Endothelial cell of umbilical vein (primary cell): ENCODE data around the gene AACS. TPM values are rescaled to one million over a fixed set of nuclear protein-coding genes. Genes with fewer than 3 reads are reported as not detected.

Experiments used
- BruUV-seq: library from RNA; stranded (reverse); fragments of 400-500 nt; replicated peaks from 2 replicates; lab custom pipeline; 2021; lab: Mats Ljungman, UMichigan
- CTCF ChIA-PET: fragments of 300-600, 350-600 bp; sonication (Branson Sonifier 250); formaldehyde crosslinking; loops from one replicate; lab custom pipeline; 2021; ENCODE audit warnings: antibody characterized with exemption, inconsistent platforms; lab: Charles Lee
- POLR2A ChIA-PET: fragments of 300-600, 350-600 bp; sonication (Branson Sonifier 250); formaldehyde crosslinking; loops from one replicate; lab custom pipeline; 2021; ENCODE audit warnings: antibody characterized with exemption, inconsistent platforms; lab: Charles Lee
- DNase-seq: peaks from one replicate; pipeline ENCODE4 v3.0.0-alpha.2; 2011; ENCODE audit warnings: low read depth, low spot score
- FAIRE-seq: peaks from 2 replicates; lab custom pipeline; 2011; peaks lifted over from hg19 to GRCh38; lab: Jason Lieb, UNC
- H2AFZ ChIP-seq: 2 replicates; pipeline ENCODE4 v1.6.0; 2012; ENCODE audit warnings: low read depth, low read length, control low read depth, inconsistent platforms
- H3K27ac ChIP-seq: 2 replicates; pipeline ENCODE4 v1.5.1; 2011; ENCODE audit warnings: low read depth, mild to moderate bottlenecking, control low read depth, low read length, moderate library complexity; ENCODE audit not compliant: insufficient read depth
- H3K27me3 ChIP-seq, 2 experiments: 2 replicates each; pipeline versions ENCODE4 v1.6.0 to v1.6.1; 2011; ENCODE audit warnings: low read length in 2 of 2, mixed read lengths in 1 of 2; ENCODE audit not compliant: control insufficient read depth in 2 of 2, insufficient read depth in 2 of 2
- H3K36me3 ChIP-seq, 2 experiments: 2 replicates in 1 of 2; 3 replicates in 1 of 2; pipeline ENCODE4 v1.5.1; 2011; ENCODE audit warnings: low read length in 2 of 2, mild to moderate bottlenecking in 1 of 2, moderate library complexity in 1 of 2; ENCODE audit not compliant: control insufficient read depth in 2 of 2, insufficient read depth in 2 of 2; ENCODE audit errors: extremely low read depth in 1 of 2
- H3K4me1 ChIP-seq: 3 replicates; pipeline ENCODE4 v1.5.1; 2011; ENCODE audit warnings: mild to moderate bottlenecking, low read length; ENCODE audit not compliant: control insufficient read depth, insufficient read depth; ENCODE audit errors: extremely low read depth
- H3K4me2 ChIP-seq: 2 replicates; pipeline ENCODE4 v1.6.1; 2011; ENCODE audit warnings: low read length, control low read depth, mixed read lengths; ENCODE audit not compliant: insufficient read depth
- H3K4me3 ChIP-seq, 3 experiments: fragments of 200-600 bp in 1 of 3; sonication (generic), shearing (Covaris generic) in 1 of 3; replicated peaks in 1 of 3; 2 replicates each; pipeline ENCODE4 v1.5.1; 2011 to 2016; ENCODE audit warnings: control low read depth in 3 of 3, low read length in 3 of 3, mild to moderate bottlenecking in 2 of 3, inconsistent platforms in 1 of 3, low read depth in 1 of 3, moderate library complexity in 1 of 3; ENCODE audit not compliant: insufficient read depth in 1 of 3
- H3K79me2 ChIP-seq: 2 replicates; pipeline ENCODE4 v1.6.0; 2012; ENCODE audit warnings: low read length, inconsistent platforms; ENCODE audit not compliant: control insufficient read depth, insufficient read depth
- H3K9ac ChIP-seq: replicated peaks from 2 replicates; pipeline ENCODE3; 2011; ENCODE audit warnings: low read length, control low read depth; ENCODE audit not compliant: insufficient read depth; ENCODE audit errors: extremely low read depth
- H3K9me1 ChIP-seq: replicated peaks from 3 replicates; pipeline ENCODE4 v1.6.0; 2011; ENCODE audit warnings: mild to moderate bottlenecking, low read length; ENCODE audit not compliant: control insufficient read depth, insufficient read depth; ENCODE audit errors: extremely low read depth
- H3K9me3 ChIP-seq: replicated peaks from 2 replicates; pipeline ENCODE4 v1.5.1; 2012; ENCODE audit warnings: low read length, inconsistent platforms; ENCODE audit not compliant: control insufficient read depth, insufficient read depth
- H4K20me1 ChIP-seq: replicated peaks from 2 replicates; pipeline ENCODE3; 2011; ENCODE audit warnings: mild to moderate bottlenecking, low read length; ENCODE audit not compliant: control insufficient read depth, insufficient read depth; ENCODE audit errors: extremely low read depth
- CTCF ChIP-seq, 2 donors: IDR thresholded peaks; 1 replicate in 1 of 2; 2 replicates in 1 of 2; pipeline ENCODE4 v1.5.1; 2011; ENCODE audit warnings: low read length in 2 of 2, mild to moderate bottlenecking in 2 of 2, moderate library complexity in 2 of 2, control low read depth in 1 of 2, inconsistent platforms in 1 of 2, low read depth in 1 of 2; ENCODE audit not compliant: insufficient read depth in 1 of 2; ENCODE audit errors: extremely low read depth in 1 of 2
- EZH2 ChIP-seq: IDR thresholded peaks from 2 replicates; pipeline ENCODE4 v1.6.1; 2012; ENCODE audit warnings: borderline replicate concordance, low read depth, mild to moderate bottlenecking, moderate library complexity, low read length, inconsistent platforms; ENCODE audit not compliant: severe bottlenecking
- FOS ChIP-seq: IDR thresholded peaks from 2 replicates; pipeline ENCODE4 v1.6.1; 2011; ENCODE audit warnings: mild to moderate bottlenecking, low read length, moderate library complexity, borderline replicate concordance; ENCODE audit not compliant: insufficient read depth
- GATA2 ChIP-seq: IDR thresholded peaks from 2 replicates; pipeline ENCODE4 v1.7.0; 2011; ENCODE audit warnings: low read depth, mild to moderate bottlenecking, moderate library complexity, mixed read lengths, low read length; ENCODE audit not compliant: insufficient read length, insufficient read depth
- JUN ChIP-seq: IDR thresholded peaks from 2 replicates; pipeline ENCODE4 v1.6.1; 2011; ENCODE audit warnings: borderline replicate concordance, low read depth; ENCODE audit not compliant: insufficient read length, insufficient read depth
- MAX ChIP-seq: IDR thresholded peaks from 2 replicates; pipeline ENCODE4 v1.6.1; 2011; ENCODE audit not compliant: insufficient read depth, insufficient read length
- MYC ChIP-seq: IDR thresholded peaks from one replicate; pipeline ENCODE4 v1.6.1; 2011; ENCODE audit warnings: mild to moderate bottlenecking, low read depth, low read length
- POLR2A ChIP-seq: IDR thresholded peaks from 2 replicates; pipeline ENCODE4 v1.6.1; 2012; ENCODE audit warnings: low read depth, mild to moderate bottlenecking, control low read depth, low read length
- POLR2AphosphoS5 ChIP-seq: IDR thresholded peaks from 2 replicates; pipeline ENCODE4 v1.6.1; 2012; ENCODE audit warnings: low read depth, mild to moderate bottlenecking, control low read depth, low read length, moderate library complexity; ENCODE audit not compliant: insufficient read depth
- dilution Hi-C: fragments of 300-500 bp; cut with MboI; formaldehyde crosslinking; loops from one replicate; pipeline ENCODE4 v1.15.0; 2019; ENCODE audit warnings: low sequenced_read_pairs; ENCODE audit not compliant: extremely low pct_ligation_motif_present
- intact Hi-C: fragments of 100-400 bp; cut with micrococcal nuclease; formaldehyde crosslinking; loops from one replicate; pipeline ENCODE4 v1.10.0; 2022
- polyA plus RNA-seq, 4 experiments: library from polyadenylated mRNA; depleted of rRNA in 3 of 4; stranded (reverse) in 3 of 4; unstranded in 1 of 4; fragments of >200 nt; gene quantifications; 2 replicates each; pipeline versions ENCODE4 v1.2.1 to v1.2.3, GENCODE V29; 2011 to 2012; ENCODE audit warnings: missing spikeins in 1 of 4
- total RNA-seq: library from RNA; stranded (reverse); gene quantifications from 2 replicates; pipeline ENCODE4 v1.2.3, GENCODE V29; 2021

AACS gene
- total and polyA plus RNA-seq, 2 donors (not counting 3 experiments of a cell fraction or from before 2014, with no cell fraction given): 34.7 to 40.3 TPM

GRCh38 chr12:125152463-125152862 is 87.2 kb downstream of the AACS start:
- no peaks in the 10 kb centered on the region for H3K9me1 ChIP-seq
- POLR2A ChIA-PET: no interaction called here
- no peaks in the 10 kb centered on the region for H3K27me3 ChIP-seq
- no peak for DNase-seq
- FAIRE-seq: no peak
- H3K36me3 ChIP-seq: no peaks in the 10 kb centered on the region
- BruUV-seq: no TSS peak
- TF ChIP-seq MAX (no peak), POLR2AphosphoS5 (no peak), JUN (no peak)
- no peaks in the 10 kb centered on the region for H4K20me1 ChIP-seq
- intact Hi-C loops: no loop called here
- H3K9me3 ChIP-seq: no peaks in the 10 kb centered on the region
- no peak overlapping the region for H3K27ac ChIP-seq
- no peak overlapping the region for H3K4me3 ChIP-seq
- H3K4me2 ChIP-seq: no peak overlapping the region
- CTCF ChIA-PET: no interaction called here
- no peak overlapping the region for H3K9ac ChIP-seq
- H3K79me2 ChIP-seq: no peaks in the 10 kb centered on the region
- H2AFZ ChIP-seq: no peak overlapping the region
- no peaks in the 10 kb centered on the region for H3K4me1 ChIP-seq
- dilution Hi-C loops: no loop called here

- no peak overlapping the region for H3K4me3 ChIP-seq
- intact Hi-C loops: loop anchor here (5.0 kb wide), 1 partner anchor 1977 kb away; no protein-coding TSS in a partner anchor
- dilution Hi-C loops: no loop called here
- TF ChIP-seq CTCF (IDR thresholded peaks at IDR 0.05; ENCODE audit: extremely low read depth in 1 of 2, insufficient read depth in 1 of 2, low read depth in 1 of 2, low read length in 2 of 2): no peak
- TF ChIP-seq EZH2: no peak
- no peak for TF ChIP-seq MAX
- no peak for TF ChIP-seq POLR2A
- TF ChIP-seq MYC: no peak
- TF ChIP-seq POLR2AphosphoS5: no peak
- TF ChIP-seq FOS: no peak
- TF ChIP-seq GATA2: no peak
- no peak for TF ChIP-seq JUN
- no peak for FAIRE-seq
- no peak overlapping the region for H3K4me2 ChIP-seq
- H3K36me3 ChIP-seq: no peaks in the 10 kb centered on the region
- POLR2A ChIA-PET: no interaction called here
- H3K9ac ChIP-seq: no peak overlapping the region
- H3K9me1 ChIP-seq: no peaks in the 10 kb centered on the region
- no peaks in the 10 kb centered on the region for H3K4me1 ChIP-seq
- H3K79me2 ChIP-seq: no peaks in the 10 kb centered on the region
- H2AFZ ChIP-seq: no peak overlapping the region
- no peaks in the 10 kb centered on the region for H4K20me1 ChIP-seq
- H3K9me3 ChIP-seq: no peaks in the 10 kb centered on the region
- BruUV-seq: no TSS peak
- CTCF ChIA-PET: no interaction called here
- DNase-seq: no peak
- no peak overlapping the region for H3K27ac ChIP-seq
- H3K27me3 ChIP-seq: no peaks in the 10 kb centered on the region
These were observed 90.1 kb downstream of the AACS start for GRCh38 chr12:125155366-125155765.
